Upper lobe of left lung (tissue), 6 donors: ENCODE results near the gene DOCK11. TPM values are rescaled to one million over a fixed set of nuclear protein-coding genes. Genes with fewer than 3 reads are reported as not detected.

Source experiments
- ATAC-seq, 2 donors: fragments of 200-7000 bp; cut with Tn5 transposase; one replicate each; pipeline ENCODE4 v1.9.1; 2022; ENCODE audit warnings: mild to moderate bottlenecking in 2 of 2, moderate library complexity in 2 of 2; ENCODE audit not compliant: low FRiP score in 2 of 2
- DNase-seq, 2 donors: peaks; one replicate each; pipeline ENCODE4 v3.0.0-alpha.2; 2019 to 2020
- H3K27ac ChIP-seq, 4 donors: fragments of 200-600 bp; sonication (generic); one replicate each; pipeline ENCODE4 v1.5.1; 2016 to 2019
- H3K27me3 ChIP-seq, 4 donors: fragments of 200-600 bp; sonication (generic); one replicate each; pipeline ENCODE4 v1.5.1; 2017 to 2019
- H3K36me3 ChIP-seq, 4 donors: fragments of 200-600 bp; sonication (generic); one replicate each; pipeline ENCODE4 v1.5.1; 2016 to 2019
- H3K4me1 ChIP-seq, 4 donors: fragments of 200-600 bp; sonication (generic); one replicate each; pipeline ENCODE4 v1.5.1; 2018 to 2019
- H3K4me3 ChIP-seq, 4 donors: fragments of 200-600 bp; sonication (generic); one replicate each; pipeline ENCODE4 v1.5.1; 2017 to 2019; ENCODE audit warnings: mild to moderate bottlenecking in 2 of 4, moderate library complexity in 1 of 4
- H3K9me3 ChIP-seq, 4 donors: fragments of 200-600 bp; sonication (generic); one replicate each; pipeline ENCODE4 v1.5.1; 2018 to 2019
- EP300 ChIP-seq, 4 donors: sonication (generic); formaldehyde crosslinking; IDR thresholded peaks; one replicate each; pipeline ENCODE4 v1.5.1; 2017; ENCODE audit warnings: antibody characterized with exemption in 4 of 4, control low read depth in 2 of 4
- POLR2A ChIP-seq, 4 donors: fragments of 450-650 bp; IDR thresholded peaks; one replicate each; pipeline ENCODE4 v1.5.1; 2016 to 2017; ENCODE audit warnings: antibody characterized with exemption in 4 of 4, mild to moderate bottlenecking in 2 of 4
- POLR2AphosphoS5 ChIP-seq, 2 donors: sonication (generic); formaldehyde crosslinking; IDR thresholded peaks; one replicate each; pipeline ENCODE4 v1.5.1; 2017; ENCODE audit warnings: antibody characterized with exemption in 2 of 2
- WGBS, 2 donors: methylation state at CpG; one replicate each; pipeline ENCODE4 v1.1.5; 2017 to 2018; 5-methylcytosine and 5-hydroxymethylcytosine counted together
- total RNA-seq, 6 donors: library from RNA; depleted of rRNA in 4 of 6; stranded (reverse); fragments of >200 nt in 4 of 6; gene quantifications; one replicate each; pipeline versions ENCODE4 v1.1.0 to v1.2.1, GENCODE V29; 2016 to 2021
- TF ChIP-seq, protein P1 (sequence below), 6 experiments: fragments of 450-650 bp in 4 of 6; fragments of 200-600 bp in 2 of 6; sonication (generic) in 2 of 6; IDR thresholded peaks; one replicate each; pipeline ENCODE4 v1.5.1; 2016 to 2019; ENCODE audit warnings: antibody characterized with exemption in 6 of 6
- donor health status: DM: no; HTN: no; CAD: no; lungs with moderate emphysema.
- donor health status: DM: no; HTN: yes; CAD: no; lungs with severe emphysema.

The DOCK11 gene
- total RNA-seq, 6 donors from 2014 or later, result 20.6 to 51.6 (median 42.1) TPM

DNA sequence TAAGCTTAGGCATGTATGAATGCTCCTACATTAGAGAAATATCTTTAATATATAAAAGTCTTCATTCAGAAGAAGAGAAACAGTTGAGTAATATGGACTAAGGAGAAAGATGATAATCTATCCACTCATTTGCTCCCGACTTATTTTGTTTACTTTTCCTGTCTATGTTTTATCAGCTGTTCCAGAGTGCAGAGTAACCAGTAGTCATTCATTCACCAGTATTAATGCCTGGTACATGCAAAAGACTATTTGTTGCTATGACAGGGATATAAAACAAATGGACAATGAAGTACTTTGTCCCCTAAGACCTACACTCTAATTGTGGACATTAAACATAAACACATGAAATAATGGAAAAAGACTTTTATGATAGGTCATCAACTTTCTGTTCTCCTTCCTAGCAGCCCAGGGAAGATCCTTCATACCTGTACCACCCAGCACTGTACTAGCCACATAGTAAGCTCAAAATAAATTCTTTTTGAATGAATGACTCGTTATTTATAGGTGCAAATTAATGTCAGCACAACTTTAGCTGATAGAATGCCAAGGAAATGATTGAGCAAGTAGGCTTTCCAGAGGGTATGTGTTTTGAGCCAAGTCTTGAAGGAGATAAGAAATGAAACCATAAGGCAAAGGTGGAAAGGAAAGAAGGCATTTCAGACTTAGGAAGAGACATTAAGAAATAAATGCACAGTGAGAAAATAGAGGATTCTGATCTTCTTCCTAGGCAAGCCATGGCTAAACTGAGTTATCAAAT lies 186.8 kb downstream of the DOCK11 start:
- Histone ChIP-seq H3K9me3 (no peaks in the 10 kb centered on the region), H3K27ac (no peak overlapping the region), H3K4me1 (no peaks in the 10 kb centered on the region), H3K27me3 (no peaks in the 10 kb centered on the region), H3K4me3 (no peak overlapping the region), H3K36me3 (no peaks in the 10 kb centered on the region)
- WGBS, 2 donors, result 22 to 34% methylated on average over 2 of the region's 2 CpGs
- ATAC-seq (no peak), DNase-seq (no peak)
- TF ChIP-seq POLR2AphosphoS5 (IDR thresholded peaks at IDR 0.05) (no peak), POLR2A (IDR thresholded peaks at IDR 0.05) (no peak), EP300 (IDR thresholded peaks at IDR 0.05) (no peak)
- TF ChIP-seq, protein P1, sequence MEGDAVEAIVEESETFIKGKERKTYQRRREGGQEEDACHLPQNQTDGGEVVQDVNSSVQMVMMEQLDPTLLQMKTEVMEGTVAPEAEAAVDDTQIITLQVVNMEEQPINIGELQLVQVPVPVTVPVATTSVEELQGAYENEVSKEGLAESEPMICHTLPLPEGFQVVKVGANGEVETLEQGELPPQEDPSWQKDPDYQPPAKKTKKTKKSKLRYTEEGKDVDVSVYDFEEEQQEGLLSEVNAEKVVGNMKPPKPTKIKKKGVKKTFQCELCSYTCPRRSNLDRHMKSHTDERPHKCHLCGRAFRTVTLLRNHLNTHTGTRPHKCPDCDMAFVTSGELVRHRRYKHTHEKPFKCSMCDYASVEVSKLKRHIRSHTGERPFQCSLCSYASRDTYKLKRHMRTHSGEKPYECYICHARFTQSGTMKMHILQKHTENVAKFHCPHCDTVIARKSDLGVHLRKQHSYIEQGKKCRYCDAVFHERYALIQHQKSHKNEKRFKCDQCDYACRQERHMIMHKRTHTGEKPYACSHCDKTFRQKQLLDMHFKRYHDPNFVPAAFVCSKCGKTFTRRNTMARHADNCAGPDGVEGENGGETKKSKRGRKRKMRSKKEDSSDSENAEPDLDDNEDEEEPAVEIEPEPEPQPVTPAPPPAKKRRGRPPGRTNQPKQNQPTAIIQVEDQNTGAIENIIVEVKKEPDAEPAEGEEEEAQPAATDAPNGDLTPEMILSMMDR (IDR thresholded peaks at IDR 0.05), result no peak

- TF ChIP-seq POLR2AphosphoS5 (IDR thresholded peaks at IDR 0.05) (no peak), POLR2A (IDR thresholded peaks at IDR 0.05) (no peak), EP300 (IDR thresholded peaks at IDR 0.05) (no peak)
- TF ChIP-seq, protein P1 (IDR thresholded peaks at IDR 0.05), result no peak
- Histone ChIP-seq H3K27me3 (no peaks in the 10 kb centered on the region), H3K4me1 (no peaks in the 10 kb centered on the region), H3K4me3 (no peak overlapping the region), H3K36me3 (no peaks in the 10 kb centered on the region), H3K27ac (no peak overlapping the region), H3K9me3 (no peaks in the 10 kb centered on the region)
- WGBS, 2 donors, result 68 to 72% methylated on average over 3 of the region's 3 CpGs
- ATAC-seq (no peak), DNase-seq (no peak)
Measured at GRCh38 chrX:118685393-118685792, 189.8 kb downstream of the DOCK11 start.

DNA sequence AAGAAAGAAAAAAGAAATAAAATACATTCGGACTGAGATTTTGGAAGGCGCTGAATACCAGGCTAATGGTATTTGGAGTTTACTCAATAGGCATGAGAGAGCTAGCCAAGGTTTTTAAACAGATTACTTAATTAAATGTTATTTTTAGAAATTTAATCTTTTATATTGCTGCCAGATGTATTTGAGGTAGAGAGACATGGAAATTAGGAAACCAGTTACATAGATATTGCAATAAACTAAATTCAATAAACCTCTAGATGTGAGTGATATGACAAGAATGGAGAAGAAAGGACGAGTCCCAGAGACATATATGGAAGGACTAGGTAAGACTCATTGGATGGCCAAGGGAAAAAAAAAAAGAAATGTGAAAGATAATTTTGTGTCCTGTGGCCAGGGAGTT lies 193.3 kb downstream of the DOCK11 start:
- Histone ChIP-seq H3K4me3 (no peak overlapping the region), H3K27me3 (no peaks in the 10 kb centered on the region)
- 75 to 87% methylated on average over 3 of the region's 3 CpGs for WGBS, 2 donors

GRCh38 chrX:118693843-118694242 lies 198.2 kb downstream of the DOCK11 start:
- TF ChIP-seq, protein P1 (IDR thresholded peaks at IDR 0.05), result no peak
- TF ChIP-seq POLR2A (IDR thresholded peaks at IDR 0.05), result no peak
- TF ChIP-seq POLR2AphosphoS5 (IDR thresholded peaks at IDR 0.05), result no peak
- no peak for TF ChIP-seq EP300 (IDR thresholded peaks at IDR 0.05)
- 35 to 47% methylated on average over 2 of the region's 2 CpGs for WGBS, 2 donors
- no peaks in the 10 kb centered on the region for H3K9me3 ChIP-seq
- ATAC-seq (no peak), DNase-seq (no peak)
- H3K27me3 ChIP-seq, result no peaks in the 10 kb centered on the region
- H3K4me3 ChIP-seq, result no peak overlapping the region
- no peak overlapping the region for H3K27ac ChIP-seq
- H3K4me1 ChIP-seq, result peaks cover 0 to 6% (median 0%) of the 10 kb centered on the region in 4 donors
- H3K36me3 ChIP-seq, result no peaks in the 10 kb centered on the region

More for the DNA sequence above, 193.3 kb downstream of the DOCK11 start:
- ATAC-seq (no peak), DNase-seq (no peak)
- Histone ChIP-seq H3K36me3 (no peaks in the 10 kb centered on the region), H3K27ac (no peak overlapping the region), H3K9me3 (no peaks in the 10 kb centered on the region), H3K4me1 (no peaks in the 10 kb centered on the region)
- TF ChIP-seq EP300 (IDR thresholded peaks at IDR 0.05) (no peak), POLR2A (IDR thresholded peaks at IDR 0.05) (no peak), POLR2AphosphoS5 (IDR thresholded peaks at IDR 0.05) (no peak)
- TF ChIP-seq, protein P1 (IDR thresholded peaks at IDR 0.05), result no peak

DNA sequence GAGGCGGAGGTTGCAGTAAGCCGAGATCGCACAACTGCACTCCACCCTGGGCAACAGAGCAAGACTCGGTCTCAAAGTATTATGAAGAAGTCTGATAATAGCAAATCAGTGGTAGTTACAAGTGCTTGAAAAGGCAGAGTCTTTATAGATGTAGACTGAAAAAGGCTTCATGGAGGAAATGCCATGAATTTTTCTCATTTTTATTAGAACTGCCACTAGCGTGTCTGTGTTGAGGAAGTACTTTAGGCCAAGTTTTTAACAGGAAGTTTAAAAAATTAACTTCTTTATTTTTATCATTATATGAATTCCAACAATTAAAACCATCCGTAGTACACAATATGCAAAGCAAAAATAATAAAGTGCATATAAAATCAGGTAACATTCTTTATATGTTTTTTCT lies 199.0 kb downstream of the DOCK11 start:
- DNase-seq (no peak), ATAC-seq (no peak)
- Histone ChIP-seq H3K27me3 (no peaks in the 10 kb centered on the region), H3K36me3 (no peaks in the 10 kb centered on the region), H3K27ac (no peak overlapping the region), H3K4me3 (no peak overlapping the region), H3K9me3 (no peaks in the 10 kb centered on the region), H3K4me1 (peaks cover 0 to 6% (median 0%) of the 10 kb centered on the region in 4 donors)
- TF ChIP-seq, protein P1 (IDR thresholded peaks at IDR 0.05), result no peak
- TF ChIP-seq POLR2AphosphoS5 (IDR thresholded peaks at IDR 0.05) (no peak), POLR2A (IDR thresholded peaks at IDR 0.05) (no peak), EP300 (IDR thresholded peaks at IDR 0.05) (no peak)
- 48 to 63% methylated on average over 5 to 6 of the region's 6 CpGs for WGBS, 2 donors
